Activated CD8-positive, alpha-beta T cell treated with anti-CD3 and anti-CD28 coated beads for 36 hours (primary cell): ENCODE results near the gene ATP1A4. TPM values are rescaled to one million over a fixed set of nuclear protein-coding genes. Genes with fewer than 3 reads are reported as not detected.
A peak's percentile ranks its signal among the peaks of the same experiment; 100 is the strongest.

Experiments
- ATAC-seq: fragments of 200-7000 bp; cut with Tn5 transposase; one replicate; pipeline ENCODE4 v1.10.0; 2021; ENCODE audit warnings: mild to moderate bottlenecking, moderate library complexity
- CTCF ChIA-PET: fragments of 350-600 bp; sonication (Branson Sonifier 250); formaldehyde crosslinking; loops from one replicate; lab custom pipeline; 2021; ENCODE audit warnings: antibody characterized with exemption; lab: Charles Lee
- POLR2A ChIA-PET: fragments of 350-600 bp; sonication (Branson Sonifier 250); formaldehyde crosslinking; loops from one replicate; lab custom pipeline; 2021; ENCODE audit warnings: antibody characterized with exemption; lab: Charles Lee
- DNase-seq: peaks from one replicate; pipeline ENCODE4 v3.0.0-alpha.2; 2020
- H3K27ac Mint-ChIP-seq: one replicate; pipeline ENCODE4 v1.8.0; 2021; ENCODE audit warnings: mild to moderate bottlenecking, mixed read lengths
- H3K27me3 Mint-ChIP-seq: one replicate; pipeline ENCODE4 v1.8.0; 2021; ENCODE audit warnings: mixed read lengths
- H3K36me3 Mint-ChIP-seq: one replicate; pipeline ENCODE4 v1.8.0; 2021; ENCODE audit warnings: low read depth, mixed read lengths
- H3K4me1 Mint-ChIP-seq: one replicate; pipeline ENCODE4 v1.8.0; 2021; ENCODE audit warnings: low read depth, mixed read lengths
- H3K4me3 Mint-ChIP-seq: one replicate; pipeline ENCODE4 v1.8.0; 2021; ENCODE audit warnings: mild to moderate bottlenecking, moderate library complexity, mixed read lengths
- H3K9me3 Mint-ChIP-seq: one replicate; pipeline ENCODE4 v1.8.0; 2021; ENCODE audit warnings: mixed read lengths
- intact Hi-C: fragments of 100-400 bp; cut with micrococcal nuclease; formaldehyde crosslinking; loops from one replicate; pipeline ENCODE4 v1.10.0; 2022
- total RNA-seq, 2 experiments: library from RNA; stranded (reverse); gene quantifications; one replicate each; pipeline ENCODE4 v1.2.3, GENCODE V29; 2021
- TF ChIP-seq, protein P1 (sequence below): fragments of 200-600 bp; IDR thresholded peaks from one replicate; pipeline ENCODE4 v1.8.0; 2022; ENCODE audit warnings: antibody characterized with exemption, mild to moderate bottlenecking

ATP1A4 gene
- total RNA-seq, 2 experiments from 2014 or later: not detected

- Mint-ChIP-seq H3K4me1 (peaks cover 48% of the 10 kb centered on the region), H3K27ac (peak overlapping the region; percentile 49), H3K4me3 (peak overlapping the region; percentile 82), H3K9me3 (no peaks in the 10 kb centered on the region), H3K27me3 (no peaks in the 10 kb centered on the region), H3K36me3 (peaks cover 21% of the 10 kb centered on the region)
- ChIA-PET CTCF (interaction anchor here (0.7 to 5.9 kb wide), 4 partner anchors 12 to 84 kb away, joined by 3 to 31 read pairs (median 4); no protein-coding TSS in a partner anchor), POLR2A (interaction anchor here (0.8 to 2.0 kb wide), 4 partner anchors 13 to 67 kb away, joined by 3 to 5 read pairs (median 3); no protein-coding TSS in a partner anchor)
- TF ChIP-seq, protein P1, sequence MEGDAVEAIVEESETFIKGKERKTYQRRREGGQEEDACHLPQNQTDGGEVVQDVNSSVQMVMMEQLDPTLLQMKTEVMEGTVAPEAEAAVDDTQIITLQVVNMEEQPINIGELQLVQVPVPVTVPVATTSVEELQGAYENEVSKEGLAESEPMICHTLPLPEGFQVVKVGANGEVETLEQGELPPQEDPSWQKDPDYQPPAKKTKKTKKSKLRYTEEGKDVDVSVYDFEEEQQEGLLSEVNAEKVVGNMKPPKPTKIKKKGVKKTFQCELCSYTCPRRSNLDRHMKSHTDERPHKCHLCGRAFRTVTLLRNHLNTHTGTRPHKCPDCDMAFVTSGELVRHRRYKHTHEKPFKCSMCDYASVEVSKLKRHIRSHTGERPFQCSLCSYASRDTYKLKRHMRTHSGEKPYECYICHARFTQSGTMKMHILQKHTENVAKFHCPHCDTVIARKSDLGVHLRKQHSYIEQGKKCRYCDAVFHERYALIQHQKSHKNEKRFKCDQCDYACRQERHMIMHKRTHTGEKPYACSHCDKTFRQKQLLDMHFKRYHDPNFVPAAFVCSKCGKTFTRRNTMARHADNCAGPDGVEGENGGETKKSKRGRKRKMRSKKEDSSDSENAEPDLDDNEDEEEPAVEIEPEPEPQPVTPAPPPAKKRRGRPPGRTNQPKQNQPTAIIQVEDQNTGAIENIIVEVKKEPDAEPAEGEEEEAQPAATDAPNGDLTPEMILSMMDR: no peak
- intact Hi-C loops: loop anchor here (5.0 kb wide), 1 partner anchor 105 kb away; no protein-coding TSS in a partner anchor
- no peak for ATAC-seq
- DNase-seq: no peak
These were observed 55.8 kb downstream of the ATP1A4 start for GRCh38 chr1:160207118-160207650.

DNA sequence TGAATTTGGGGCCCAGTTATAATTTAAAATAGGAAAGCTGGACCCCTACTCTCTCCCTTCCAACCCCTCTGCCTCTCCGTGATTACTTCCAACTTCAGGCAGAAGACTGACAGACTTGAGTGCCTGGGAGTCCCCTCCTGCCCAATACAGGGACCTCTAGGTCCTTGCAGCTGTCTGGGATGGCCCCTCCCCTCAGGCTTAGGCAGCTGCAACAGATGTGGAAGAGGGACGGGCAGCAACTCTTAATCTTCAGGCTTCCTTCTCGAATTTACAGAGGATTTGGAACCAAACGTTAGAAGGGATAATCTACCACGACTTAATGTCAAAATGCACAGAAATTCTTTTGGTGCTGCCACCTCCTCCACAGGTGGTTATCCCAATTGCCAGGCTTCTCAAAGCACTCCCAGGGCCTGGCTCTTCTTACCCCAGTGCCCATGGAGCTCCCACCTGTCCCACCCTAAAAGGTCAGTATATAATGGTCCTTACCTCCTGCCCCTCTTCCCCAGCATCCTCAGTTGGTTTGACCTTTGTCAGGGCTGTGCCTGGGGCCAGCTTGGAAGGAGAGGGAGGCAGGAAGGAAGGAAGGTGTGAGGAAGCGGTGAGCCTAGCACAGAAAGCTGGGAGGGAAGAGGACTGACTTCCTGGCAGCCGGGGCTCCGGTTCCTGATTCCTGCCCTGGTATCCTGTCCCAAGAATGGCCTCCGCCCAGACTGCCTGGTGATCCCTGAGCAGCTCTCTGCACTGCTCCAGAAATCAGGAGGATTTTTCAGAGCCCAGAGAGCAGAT lies 56.6 kb downstream of the ATP1A4 start:
- Mint-ChIP-seq H3K9me3 (no peaks in the 10 kb centered on the region), H3K27ac (peak overlapping the region; percentile 8), H3K4me3 (no peak overlapping the region), H3K4me1 (peaks cover 48% of the 10 kb centered on the region), H3K27me3 (no peaks in the 10 kb centered on the region), H3K36me3 (peaks cover 26% of the 10 kb centered on the region)
- intact Hi-C loops: loop anchor here (5.0 kb wide), 1 partner anchor 106 kb away; no protein-coding TSS in a partner anchor
- TF ChIP-seq, protein P1: no peak
- ChIA-PET CTCF (interaction anchor here (0.7 to 5.9 kb wide), 5 partner anchors 13 to 107 kb away, joined by 3 to 31 read pairs (median 3); no protein-coding TSS in a partner anchor), POLR2A (interaction anchor here (0.6 to 2.0 kb wide), 3 partner anchors 11 to 14 kb away, joined by 3 to 5 read pairs (median 3); no protein-coding TSS in a partner anchor)
- ATAC-seq (no peak), DNase-seq (no peak)

GRCh38 chr1:160208557-160209320 lies 57.3 kb downstream of the ATP1A4 start:
- TF ChIP-seq, protein P1: no peak
- CTCF ChIA-PET: interaction anchor here (0.9 to 5.9 kb wide), 5 partner anchors 15 to 130 kb away, joined by 3 to 31 read pairs (median 3); no protein-coding TSS in a partner anchor
- intact Hi-C loops: loop anchor here (5.0 kb wide), 1 partner anchor 106 kb away; no protein-coding TSS in a partner anchor
- Mint-ChIP-seq H3K4me1 (peaks cover 48% of the 10 kb centered on the region), H3K4me3 (no peak overlapping the region), H3K27me3 (no peaks in the 10 kb centered on the region), H3K36me3 (peaks cover 31% of the 10 kb centered on the region), H3K27ac (peak overlapping the region; percentile 31), H3K9me3 (no peaks in the 10 kb centered on the region)
- no peak for ATAC-seq
- POLR2A ChIA-PET: interaction anchor here (0.6 to 0.9 kb wide), 3 partner anchors 11 to 22 kb away, joined by 3 read pairs; no protein-coding TSS in a partner anchor
- DNase-seq: no peak

GRCh38 chr1:160209321-160210046 lies 58.1 kb downstream of the ATP1A4 start:
- intact Hi-C loops: loop anchor here (5.0 kb wide), 1 partner anchor 107 kb away; no protein-coding TSS in a partner anchor

More at GRCh38 chr1:160209321-160210046, 58.1 kb downstream of the ATP1A4 start:
- TF ChIP-seq, protein P1: no peak
- no peak for DNase-seq
- H3K36me3 Mint-ChIP-seq: peaks cover 37% of the 10 kb centered on the region
- ATAC-seq: no peak
- ChIA-PET POLR2A (interaction anchor here (0.6 to 1.2 kb wide), 4 partner anchors 11 to 109 kb away, joined by 3 read pairs; no protein-coding TSS in a partner anchor), CTCF (interaction anchor here (0.9 to 5.9 kb wide), 6 partner anchors 16 to 130 kb away, joined by 3 to 31 read pairs (median 4); no protein-coding TSS in a partner anchor)
- peak overlapping the region; percentile 43 for H3K27ac Mint-ChIP-seq
- peaks cover 42% of the 10 kb centered on the region for H3K4me1 Mint-ChIP-seq
- no peak overlapping the region for H3K4me3 Mint-ChIP-seq
- H3K9me3 Mint-ChIP-seq: no peaks in the 10 kb centered on the region
- H3K27me3 Mint-ChIP-seq: no peaks in the 10 kb centered on the region
